Measurements from ENCODE around the gene RAP1GAP2. TPM values are rescaled to one million over a fixed set of nuclear protein-coding genes. Genes with fewer than 3 reads are reported as not detected.

The RAP1GAP2 gene
- total RNA-seq, 4 donors from 2014 or later = 4.9 to 12.4 (median 10.0) TPM

- H3K9me3 ChIP-seq = peaks cover 0 to 10% (median 8%) of the 10 kb centered on the region in 3 donors
- intact Hi-C loops (cut with DNase I) = loop anchor here (10.0 kb wide), 1 partner anchor 595 kb away; the partner anchor contains the start of genes CTNS and SHPK
- TF ChIP-seq CTCF (IDR thresholded peaks at IDR 0.05) (no peak), POLR2A (IDR thresholded peaks at IDR 0.05) (no peak)
- H3K27ac ChIP-seq = no peak overlapping the region
- 33 to 41% methylated on average over 6 of the region's 6 CpGs for WGBS, 2 donors
- DNase-seq = no peak
- no peaks in the 10 kb centered on the region for H3K4me1 ChIP-seq
- H3K27me3 ChIP-seq = peaks cover 0 to 37% (median 0%) of the 10 kb centered on the region in 4 donors
- H3K4me3 ChIP-seq = no peak overlapping the region
- no peaks in the 10 kb centered on the region for H3K36me3 ChIP-seq
Observed at GRCh38 chr17:3039736-3040135, 243.5 kb downstream of the RAP1GAP2 start.

GRCh38 chr17:3040882-3041281 is 244.6 kb downstream of the RAP1GAP2 start:
- H3K27me3 ChIP-seq = peaks cover 0 to 32% (median 0%) of the 10 kb centered on the region in 4 donors
- TF ChIP-seq CTCF (IDR thresholded peaks at IDR 0.05) = no peak
- DNase-seq = no peak

GRCh38 chr17:3043737-3044365 is 247.6 kb downstream of the RAP1GAP2 start:
- H3K4me1 ChIP-seq = peaks cover 0 to 8% (median 0%) of the 10 kb centered on the region in 3 donors
- H3K9me3 ChIP-seq = peaks cover 0 to 10% (median 8%) of the 10 kb centered on the region in 3 donors
- TF ChIP-seq CTCF (IDR thresholded peaks at IDR 0.05) (peak in 2 of 6 experiments; percentile 9 to 52), POLR2A (IDR thresholded peaks at IDR 0.05) (no peak)
- 54 to 56% methylated on average over 8 to 9 of the region's 11 CpGs for WGBS, 2 donors
- no peak overlapping the region for H3K27ac ChIP-seq
- no peaks in the 10 kb centered on the region for H3K36me3 ChIP-seq
- H3K27me3 ChIP-seq = peaks cover 0 to 21% (median 0%) of the 10 kb centered on the region in 4 donors
- DNase-seq = no peak
- intact Hi-C loops (cut with DNase I) = loop anchor here (10.0 kb wide), 1 partner anchor 591 kb away; the partner anchor contains the start of genes CTNS and SHPK
- no peak overlapping the region for H3K4me3 ChIP-seq

More at GRCh38 chr17:3040882-3041281, 244.6 kb downstream of the RAP1GAP2 start:
- Histone ChIP-seq H3K36me3 (no peaks in the 10 kb centered on the region), H3K4me3 (no peak overlapping the region), H3K27ac (no peak overlapping the region), H3K4me1 (no peaks in the 10 kb centered on the region), H3K9me3 (peaks cover 0 to 10% (median 8%) of the 10 kb centered on the region in 3 donors)
- intact Hi-C loops (cut with DNase I) = loop anchor here (10.0 kb wide), 1 partner anchor 594 kb away; the partner anchor contains the start of genes CTNS and SHPK
- WGBS, 2 donors = 66 to 68% methylated on average over 5 of the region's 5 CpGs

DNA sequence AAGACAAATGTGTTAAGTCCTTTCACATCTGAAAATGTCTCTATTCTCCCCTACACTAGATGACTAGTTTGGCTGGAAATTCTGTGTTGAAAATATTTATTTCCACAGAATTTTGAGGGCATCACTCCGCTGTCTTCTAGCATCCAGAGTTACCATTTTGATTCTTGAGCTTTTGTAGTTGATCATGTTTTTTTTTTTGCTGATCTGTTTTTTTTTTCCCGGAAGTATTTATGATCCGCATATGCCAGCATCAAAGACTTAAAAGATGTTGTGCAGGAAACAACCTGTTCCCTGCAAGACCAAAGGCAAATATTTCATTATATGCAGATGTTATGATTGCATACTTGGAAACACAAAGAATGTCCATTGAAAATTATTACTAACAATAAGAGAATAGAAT is 250.5 kb downstream of the RAP1GAP2 start:
- no peak for TF ChIP-seq POLR2A (IDR thresholded peaks at IDR 0.05)
- TF ChIP-seq CTCF (IDR thresholded peaks at IDR 0.05) = no peak
- Histone ChIP-seq H3K4me1 (peaks cover 3 to 16% (median 4%) of the 10 kb centered on the region in 3 donors), H3K27ac (no peak overlapping the region), H3K4me3 (no peak overlapping the region), H3K27me3 (peaks cover 0 to 9% (median 0%) of the 10 kb centered on the region in 4 donors), H3K9me3 (peaks cover 0 to 10% (median 8%) of the 10 kb centered on the region in 3 donors), H3K36me3 (no peaks in the 10 kb centered on the region)
- WGBS, 2 donors = 62 to 79% methylated on average over 3 of the region's 3 CpGs
- DNase-seq = no peak
- intact Hi-C loops (cut with DNase I) = loop anchor here (10.0 kb wide), 1 partner anchor 588 kb away; the partner anchor contains the start of genes CTNS and SHPK
